T-helper 17 cell (primary cell): ENCODE measurements around the gene XIRP2. TPM values are rescaled to one million over a fixed set of nuclear protein-coding genes. Genes with fewer than 3 reads are reported as not detected.
"Not testable (repeated sequence)": the region's sequence is repeated elsewhere in the genome, so short reads cannot be mapped to it uniquely, and the experiment has no call there.

ENCODE experiments used
- ATAC-seq: fragments of 150-1000 bp; cut with Tn5 transposase; 2 replicates; pipeline ENCODE4 v1.10.0; 2021; ENCODE audit warnings: mild to moderate bottlenecking, moderate library complexity
- DNase-seq, 3 donors: peaks; one replicate each; pipeline versions ENCODE4 v3.0.0 to v3.0.0-alpha.2; 2020 to 2021
- H3K9me3 ChIP-seq: one replicate; pipeline ENCODE4 v1.7.0; 2013; ENCODE audit warnings: low read length, mild to moderate bottlenecking; ENCODE audit not compliant: control insufficient read depth, poor library complexity, severe bottlenecking
- H3K27ac Mint-ChIP-seq: one replicate; pipeline ENCODE4 v1.8.0; 2022; ENCODE audit warnings: mild to moderate bottlenecking, moderate library complexity, mixed read lengths
- H3K27me3 Mint-ChIP-seq: one replicate; pipeline ENCODE4 v1.8.0; 2022; ENCODE audit warnings: mixed read lengths
- H3K36me3 Mint-ChIP-seq: one replicate; pipeline ENCODE4 v1.8.0; 2022; ENCODE audit warnings: low read depth, mixed read lengths
- H3K4me1 Mint-ChIP-seq: one replicate; pipeline ENCODE4 v1.8.0; 2022; ENCODE audit warnings: mild to moderate bottlenecking, mixed read lengths
- H3K4me3 Mint-ChIP-seq: one replicate; pipeline ENCODE4 v1.8.0; 2022; ENCODE audit warnings: mild to moderate bottlenecking, moderate library complexity, mixed read lengths
- total RNA-seq, 4 donors: library from RNA in 2 of 4; stranded (reverse) in 2 of 4; gene quantifications; one replicate each; pipeline ENCODE4 v1.2.3 and lab custom pipeline; 2022 to 2026

XIRP2 gene
- total RNA-seq, 2 donors from 2014 or later: 1.2 TPM; not detected in 1

- Mint-ChIP-seq H3K27ac (no peak overlapping the region), H3K4me3 (no peak overlapping the region), H3K4me1 (no peaks in the 10 kb centered on the region), H3K27me3 (no peaks in the 10 kb centered on the region), H3K36me3 (no peaks in the 10 kb centered on the region)
- H3K9me3 ChIP-seq: no peaks in the 10 kb centered on the region
- ATAC-seq: no peak
- DNase-seq: no peak
Observed at GRCh38 chr2:167212014-167212648, 323.9 kb downstream of the XIRP2 start.

DNA sequence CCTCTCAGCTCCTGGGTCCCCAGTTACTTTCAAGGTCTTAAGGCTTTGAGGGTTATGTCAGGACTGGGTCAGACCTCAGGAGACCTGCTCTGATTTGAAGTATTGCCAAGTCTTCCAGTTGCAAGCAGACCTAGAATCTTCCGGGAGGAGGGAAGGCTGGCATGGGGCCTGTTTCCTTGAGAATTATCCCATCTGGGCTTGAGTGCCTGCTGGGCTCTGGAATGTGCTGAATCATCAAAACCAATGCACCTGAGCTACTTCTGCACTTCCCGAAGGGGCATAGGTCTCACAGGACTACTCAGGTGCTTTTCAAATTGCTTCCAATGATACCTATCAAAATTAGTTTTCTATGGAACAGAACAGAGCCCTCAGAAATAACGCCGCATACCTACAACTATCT, 327.3 kb downstream of the XIRP2 start:
- Mint-ChIP-seq H3K4me3 (no peak overlapping the region), H3K4me1 (no peaks in the 10 kb centered on the region), H3K36me3 (no peaks in the 10 kb centered on the region), H3K27ac (no peak overlapping the region), H3K27me3 (no peaks in the 10 kb centered on the region)
- H3K9me3 ChIP-seq: no peaks in the 10 kb centered on the region
- DNase-seq (no peak), ATAC-seq (no peak)

DNA sequence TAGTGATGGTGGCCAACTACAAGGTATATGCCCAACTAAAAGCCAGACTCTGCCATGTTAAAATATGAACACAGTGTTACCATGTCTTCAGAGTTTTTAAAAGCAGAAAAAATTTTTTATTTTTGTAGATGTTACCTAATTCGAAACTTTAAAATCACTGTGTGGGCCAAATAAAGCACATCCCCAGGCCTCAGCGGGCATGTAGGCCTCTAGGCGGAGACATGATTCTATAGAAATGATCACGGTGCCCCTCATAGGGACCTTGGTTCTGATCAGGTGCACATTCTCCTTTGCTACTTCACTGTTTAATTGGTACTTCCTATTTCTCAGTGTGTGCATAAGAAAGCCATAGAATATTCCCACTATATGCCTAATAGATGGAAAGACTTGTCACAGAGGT, 349.2 kb downstream of the XIRP2 start:
- no peaks in the 10 kb centered on the region for H3K27me3 Mint-ChIP-seq
- DNase-seq (no peak), ATAC-seq (no peak)
- no peak overlapping the region for H3K4me3 Mint-ChIP-seq
- no peaks in the 10 kb centered on the region for H3K9me3 ChIP-seq
- H3K36me3 Mint-ChIP-seq: no peaks in the 10 kb centered on the region
- H3K27ac Mint-ChIP-seq: no peak overlapping the region
- H3K4me1 Mint-ChIP-seq: no peaks in the 10 kb centered on the region

- ATAC-seq (no peak), DNase-seq (no peak)
- H3K4me1 Mint-ChIP-seq: no peaks in the 10 kb centered on the region
- H3K27ac Mint-ChIP-seq: no peak overlapping the region
- no peak overlapping the region for H3K4me3 Mint-ChIP-seq
- H3K9me3 ChIP-seq: no peaks in the 10 kb centered on the region
- H3K36me3 Mint-ChIP-seq: no peaks in the 10 kb centered on the region
- no peaks in the 10 kb centered on the region for H3K27me3 Mint-ChIP-seq
Observed at GRCh38 chr2:167240671-167241070, 352.4 kb downstream of the XIRP2 start.

GRCh38 chr2:167249197-167249596, 360.9 kb downstream of the XIRP2 start:
- DNase-seq (no peak), ATAC-seq (no peak)
- Mint-ChIP-seq H3K4me3 (no peak overlapping the region), H3K4me1 (no peaks in the 10 kb centered on the region), H3K27ac (no peak overlapping the region), H3K36me3 (no peaks in the 10 kb centered on the region), H3K27me3 (no peaks in the 10 kb centered on the region)
- H3K9me3 ChIP-seq: no peaks in the 10 kb centered on the region

GRCh38 chr2:167253025-167253424, 364.7 kb downstream of the XIRP2 start:
- ATAC-seq (no peak), DNase-seq (no peak)
- Mint-ChIP-seq H3K27me3 (no peaks in the 10 kb centered on the region), H3K36me3 (no peaks in the 10 kb centered on the region), H3K4me3 (no peak overlapping the region), H3K27ac (no peak overlapping the region), H3K4me1 (no peaks in the 10 kb centered on the region)
- H3K9me3 ChIP-seq: no peaks in the 10 kb centered on the region

DNA sequence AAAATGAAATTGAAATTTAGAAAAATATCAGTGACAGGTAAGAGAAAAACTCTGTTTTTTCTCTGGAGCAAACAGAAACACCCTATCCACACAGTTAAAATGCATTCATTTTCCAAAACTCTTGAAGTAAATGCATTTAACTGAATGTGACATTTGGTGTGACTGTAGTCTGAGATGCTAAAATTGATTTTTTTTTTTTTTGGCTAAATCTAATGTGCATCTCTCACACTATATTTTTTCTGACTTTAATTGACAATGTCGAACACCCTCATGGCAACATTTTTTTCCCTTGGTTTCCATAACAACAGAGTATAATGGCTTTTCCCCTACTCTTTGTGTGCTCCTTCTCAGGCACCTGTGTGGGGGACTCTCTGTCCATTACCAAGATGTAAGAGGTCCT, 366.4 kb downstream of the XIRP2 start:
- Mint-ChIP-seq H3K27me3 (no peaks in the 10 kb centered on the region), H3K4me3 (no peak overlapping the region), H3K4me1 (no peaks in the 10 kb centered on the region), H3K27ac (no peak overlapping the region), H3K36me3 (no peaks in the 10 kb centered on the region)
- no peak for DNase-seq
- no peak for ATAC-seq
- H3K9me3 ChIP-seq: no peaks in the 10 kb centered on the region

DNA sequence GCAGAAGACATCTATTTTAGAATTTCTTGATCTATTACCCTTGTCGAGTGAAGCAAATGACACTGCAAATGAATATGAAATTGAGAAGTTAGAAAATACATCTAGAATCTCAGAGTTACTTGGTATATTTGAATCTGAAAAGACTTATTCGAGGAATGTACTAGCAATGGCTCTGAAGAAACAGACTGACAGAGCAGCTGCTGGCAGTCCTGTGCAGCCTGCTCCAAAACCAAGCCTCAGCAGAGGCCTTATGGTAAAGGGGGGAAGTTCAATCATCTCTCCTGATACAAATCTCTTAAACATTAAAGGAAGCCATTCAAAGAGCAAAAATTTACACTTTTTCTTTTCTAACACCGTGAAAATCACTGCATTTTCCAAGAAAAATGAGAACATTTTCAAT, 370.4 kb downstream of the XIRP2 start:
- ATAC-seq (no peak), DNase-seq (no peak)
- Mint-ChIP-seq H3K27me3 (no peaks in the 10 kb centered on the region), H3K4me3 (no peak overlapping the region), H3K27ac (no peak overlapping the region), H3K36me3 (no peaks in the 10 kb centered on the region), H3K4me1 (no peaks in the 10 kb centered on the region)
- H3K9me3 ChIP-seq: no peaks in the 10 kb centered on the region

GRCh38 chr2:167264380-167264779, 376.1 kb downstream of the XIRP2 start:
- ATAC-seq (no peak), DNase-seq (no peak)
- H3K9me3 ChIP-seq: no peaks in the 10 kb centered on the region
- Mint-ChIP-seq H3K4me1 (no peaks in the 10 kb centered on the region), H3K27ac (no peak overlapping the region), H3K4me3 (no peak overlapping the region), H3K27me3 (no peaks in the 10 kb centered on the region), H3K36me3 (no peaks in the 10 kb centered on the region)

- H3K36me3 Mint-ChIP-seq: no peaks in the 10 kb centered on the region
- no peak for ATAC-seq
- H3K27me3 Mint-ChIP-seq: no peaks in the 10 kb centered on the region
- no peaks in the 10 kb centered on the region for H3K4me1 Mint-ChIP-seq
- no peaks in the 10 kb centered on the region for H3K9me3 ChIP-seq
- no peak overlapping the region for H3K4me3 Mint-ChIP-seq
- H3K27ac Mint-ChIP-seq: no peak overlapping the region
- no peak for DNase-seq
Observed at GRCh38 chr2:167265004-167265403, 376.7 kb downstream of the XIRP2 start.

DNA sequence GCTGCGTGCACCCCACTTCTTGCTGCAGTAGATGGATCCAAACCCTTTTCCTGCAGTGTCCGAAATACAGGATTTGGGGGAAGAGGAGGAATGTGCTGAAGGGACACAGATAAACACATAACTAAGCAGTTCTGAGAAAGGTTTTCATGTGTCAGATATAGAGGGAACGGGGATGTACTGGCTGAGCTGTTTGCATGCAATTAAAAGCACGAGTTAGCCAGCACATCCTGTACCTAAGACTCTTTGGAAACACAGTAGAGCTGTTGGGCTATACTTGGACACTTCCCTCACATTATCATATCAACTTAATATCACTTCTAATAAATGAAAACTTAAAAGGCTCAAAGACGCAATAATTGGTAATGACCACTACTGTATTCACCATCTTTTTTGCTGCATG, 377.4 kb downstream of the XIRP2 start:
- no peaks in the 10 kb centered on the region for H3K9me3 ChIP-seq
- Mint-ChIP-seq H3K27ac (no peak overlapping the region), H3K4me1 (no peaks in the 10 kb centered on the region), H3K4me3 (no peak overlapping the region), H3K27me3 (no peaks in the 10 kb centered on the region), H3K36me3 (no peaks in the 10 kb centered on the region)
- ATAC-seq: no peak
- DNase-seq: no peak

DNA sequence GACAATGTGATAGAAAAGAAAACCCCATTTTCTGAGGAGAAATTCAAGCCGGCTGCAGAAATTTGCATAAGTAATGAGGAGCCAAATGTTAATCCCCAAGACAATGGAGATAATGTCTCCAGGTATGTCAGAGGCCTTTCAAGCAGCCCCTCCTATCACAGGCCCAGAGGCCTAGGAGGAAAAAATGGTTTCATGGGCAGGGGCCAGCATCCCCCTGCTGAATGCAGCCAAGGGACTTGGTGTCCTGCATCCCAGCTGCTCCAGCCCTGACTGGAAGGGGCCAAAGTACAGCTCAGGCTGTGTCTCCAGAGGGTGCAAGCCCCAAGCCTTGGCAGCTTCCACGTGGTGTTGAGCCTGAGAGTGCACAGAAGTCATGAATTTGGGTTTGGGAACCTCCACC, 380.0 kb downstream of the XIRP2 start:
- H3K4me3 Mint-ChIP-seq, H3K9me3 ChIP-seq, H3K27me3 Mint-ChIP-seq, ATAC-seq, H3K36me3 Mint-ChIP-seq, H3K27ac Mint-ChIP-seq, H3K4me1 Mint-ChIP-seq, DNase-seq: not testable (repeated sequence)

GRCh38 chr2:167271932-167272331, 383.7 kb downstream of the XIRP2 start:
- no peak overlapping the region for H3K27ac Mint-ChIP-seq
- H3K4me1 Mint-ChIP-seq: no peaks in the 10 kb centered on the region
- no peak overlapping the region for H3K4me3 Mint-ChIP-seq
- ATAC-seq: no peak
- DNase-seq: no peak
- H3K27me3 Mint-ChIP-seq: no peaks in the 10 kb centered on the region
- no peaks in the 10 kb centered on the region for H3K9me3 ChIP-seq
- H3K36me3 Mint-ChIP-seq: no peaks in the 10 kb centered on the region

GRCh38 chr2:167275046-167275445, 386.8 kb downstream of the XIRP2 start:
- Mint-ChIP-seq H3K27me3 (no peaks in the 10 kb centered on the region), H3K4me3 (no peak overlapping the region), H3K4me1 (no peaks in the 10 kb centered on the region), H3K36me3 (no peaks in the 10 kb centered on the region), H3K27ac (no peak overlapping the region)
- DNase-seq (no peak), ATAC-seq (no peak)
- H3K9me3 ChIP-seq: no peaks in the 10 kb centered on the region
